HepG2 (cell line): ENCODE data around the gene NFATC2. TPM values are rescaled to one million over a fixed set of nuclear protein-coding genes. Genes with fewer than 3 reads are reported as not detected.
A peak's percentile ranks its signal among the peaks of the same experiment; 100 is the strongest.

Experiments used
- ARHGAP35 ChIP-seq: sonication (generic); formaldehyde crosslinking; IDR thresholded peaks from 2 replicates; pipeline ENCODE4 v1.9.0; 2022; ENCODE audit warnings: mild to moderate bottlenecking, inconsistent platforms, moderate library complexity, missing genetic modification reagents, borderline replicate concordance
- DR1 ChIP-seq: sonication (generic); formaldehyde crosslinking; IDR thresholded peaks from 2 replicates; pipeline ENCODE4 v1.8.0; 2021; ENCODE audit warnings: mild to moderate bottlenecking, missing genetic modification reagents, inconsistent platforms
- FOXA1 ChIP-seq, 2 experiments: fragments of 450-650 bp in 1 of 2; sonication (generic) in 1 of 2; formaldehyde crosslinking in 1 of 2; IDR thresholded peaks; 2 replicates each; pipeline versions ENCODE4 v1.4.0 to v1.6.1; 2016 to 2020; ENCODE audit warnings: missing genetic modification reagents in 1 of 2
- GABPA ChIP-seq, 2 experiments: IDR thresholded peaks; 2 replicates each; pipeline ENCODE4 v1.6.1; 2011 to 2016; ENCODE audit warnings: low read depth in 2 of 2, low read length in 1 of 2, missing biosample characterization in 1 of 2, missing genetic modification characterization in 1 of 2
- MTA1 ChIP-seq: sonication (generic); formaldehyde crosslinking; IDR thresholded peaks from 2 replicates; pipeline ENCODE4 v1.4.0; 2020; ENCODE audit warnings: missing genetic modification reagents, mild to moderate bottlenecking, borderline replicate concordance
- PAWR ChIP-seq: sonication (generic); formaldehyde crosslinking; IDR thresholded peaks from 2 replicates; pipeline ENCODE4 v1.4.0; 2020; ENCODE audit warnings: missing genetic modification reagents, mild to moderate bottlenecking, borderline replicate concordance
- TBP ChIP-seq: sonication (generic); formaldehyde crosslinking; IDR thresholded peaks from 2 replicates; pipeline ENCODE4 v1.5.0; 2020; ENCODE audit warnings: missing genetic modification reagents
- ZBTB1 ChIP-seq: sonication (generic); formaldehyde crosslinking; IDR thresholded peaks from 2 replicates; pipeline ENCODE4 v1.4.0; 2020; ENCODE audit warnings: missing genetic modification reagents, borderline replicate concordance
- ZIK1 ChIP-seq: sonication (generic); formaldehyde crosslinking; IDR thresholded peaks from 2 replicates; pipeline ENCODE4 v1.5.0; 2020; ENCODE audit warnings: mild to moderate bottlenecking, low read depth, missing genetic modification reagents, borderline replicate concordance
- ZNF251 ChIP-seq: sonication (generic); formaldehyde crosslinking; IDR thresholded peaks from 2 replicates; pipeline ENCODE4 v1.9.0; 2021; ENCODE audit warnings: mild to moderate bottlenecking, missing genetic modification reagents
- ZNF44 ChIP-seq: sonication (generic); formaldehyde crosslinking; IDR thresholded peaks from 2 replicates; pipeline ENCODE4 v1.5.1; 2020; ENCODE audit warnings: mild to moderate bottlenecking, missing genetic modification reagents
- ZNF546 ChIP-seq: sonication (generic); formaldehyde crosslinking; conservative IDR thresholded peaks from 2 replicates; pipeline ENCODE4 v1.8.1; 2023; ENCODE audit warnings: mild to moderate bottlenecking, missing genetic modification reagents
- ZNF577 ChIP-seq: sonication (generic); formaldehyde crosslinking; IDR thresholded peaks from 2 replicates; pipeline ENCODE4 v1.4.0; 2020; ENCODE audit warnings: mild to moderate bottlenecking, low read depth, missing genetic modification reagents, borderline replicate concordance
- ZSCAN30 ChIP-seq: sonication (generic); formaldehyde crosslinking; IDR thresholded peaks from 2 replicates; pipeline ENCODE4 v1.5.0; 2020; ENCODE audit warnings: mild to moderate bottlenecking, missing genetic modification reagents
- ZSCAN9 ChIP-seq: IDR thresholded peaks from 2 replicates; pipeline ENCODE4 v1.6.1; 2016; ENCODE audit warnings: borderline replicate concordance
- polyA plus RNA-seq, 8 experiments: library from polyadenylated mRNA; depleted of rRNA in 3 of 8; stranded (reverse) in 7 of 8; unstranded in 1 of 8; fragments of >200 nt; fragmentation: Illumina TruSeq in 4 of 8; extraction: Trizol in 4 of 8; gene quantifications; 2 replicates each; pipeline versions ENCODE4 v1.2.1 to v1.2.3, GENCODE V29; 2011 to 2016; ENCODE audit warnings: low read depth in 4 of 8, missing spikeins in 1 of 8, mixed read lengths in 1 of 8; ENCODE audit not compliant: insufficient read depth in 1 of 8
- total RNA-seq, 5 experiments: library from RNA; depleted of rRNA; stranded (reverse); fragments of >200 nt; fragmentation: Illumina TruSeq; extraction: Trizol; gene quantifications; 2 replicates each; pipeline ENCODE4 v1.2.3, GENCODE V29; 2016; ENCODE audit warnings: low read depth in 1 of 5
- TF ChIP-seq, protein P1 (sequence below): sonication (generic); formaldehyde crosslinking; IDR thresholded peaks from 2 replicates; pipeline ENCODE4 v1.8.0; 2022; ENCODE audit warnings: mild to moderate bottlenecking, missing genetic modification reagents
- TF ChIP-seq, protein P2 (sequence below): sonication (generic); formaldehyde crosslinking; IDR thresholded peaks from 2 replicates; pipeline ENCODE4 v1.5.1; 2020; ENCODE audit warnings: mild to moderate bottlenecking, missing genetic modification reagents, borderline replicate concordance
- TF ChIP-seq, protein P3 (sequence below), 2 experiments: sonication (generic) in 1 of 2; formaldehyde crosslinking in 1 of 2; IDR thresholded peaks; 2 replicates each; pipeline versions ENCODE4 v1.6.1 to v1.9.0; 2014 to 2022; ENCODE audit warnings: antibody characterized with exemption in 1 of 2, borderline replicate concordance in 1 of 2, inconsistent platforms in 1 of 2, low read depth in 1 of 2, missing genetic modification reagents in 1 of 2

The NFATC2 gene
- total and polyA plus RNA-seq, 2 of the 13 experiments (the other 11 are each of a cell fraction or from before 2014, with no cell fraction given) = 1.9 to 3.3 TPM

DNA sequence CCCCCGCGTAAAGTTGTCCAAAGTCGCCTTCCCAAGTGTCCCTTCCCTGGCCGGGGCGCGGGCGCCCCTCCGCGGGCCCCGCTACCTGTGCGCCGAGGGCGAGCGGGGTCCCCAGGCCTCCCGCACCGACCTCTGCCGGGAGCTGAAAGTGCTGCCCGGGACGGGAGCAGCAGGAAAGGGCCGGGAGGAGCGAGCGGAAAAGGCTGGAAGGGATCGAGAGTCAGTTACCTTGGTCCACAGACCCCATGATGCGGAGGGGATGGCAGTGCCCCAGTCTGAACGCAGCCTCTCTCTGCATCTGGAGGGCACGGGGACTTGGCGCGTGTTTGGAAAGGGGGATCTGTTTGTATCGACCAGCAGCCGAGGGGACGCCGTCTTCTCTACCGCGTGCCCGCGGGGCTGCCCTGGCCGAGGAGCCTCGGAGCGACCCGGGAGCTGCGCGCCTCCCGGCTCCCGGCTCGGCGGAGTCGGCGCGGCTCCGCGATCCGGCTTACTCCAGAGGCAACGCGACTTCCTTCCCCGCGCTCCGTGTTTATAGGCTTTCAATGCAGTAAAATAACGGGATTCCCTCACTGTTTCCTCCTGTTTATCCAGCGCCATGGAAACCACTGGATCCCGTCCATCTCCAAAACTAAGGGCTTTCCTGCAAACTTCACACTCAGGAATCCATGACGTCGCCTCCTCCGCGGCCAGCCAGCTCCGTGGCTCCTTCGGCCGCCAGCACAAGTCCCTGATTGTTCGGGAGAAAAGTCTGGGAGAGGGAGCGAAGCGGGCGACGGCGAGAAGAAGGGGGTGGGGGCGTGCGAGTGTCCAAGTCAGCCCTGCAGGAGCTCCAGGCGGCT, 20.0 kb upstream of the NFATC2 start (continued):
- TF ChIP-seq ZIK1 (CRISPR knock-in tag) (no peak), ZBTB1 (no peak), ZNF577 (CRISPR knock-in tag) (no peak), TBP (CRISPR knock-in tag) (no peak), ZSCAN9 (CRISPR knock-in tag) (no peak), FOXA1 (IDR thresholded peaks at IDR 0.05) (no peak), FOXA1 (CRISPR knock-in tag; IDR thresholded peaks at IDR 0.05) (no peak), ZSCAN30 (no peak), ARHGAP35 (CRISPR knock-in tag) (no peak; the same call in 1 of the 2 replicates), ZNF251 (CRISPR knock-in tag) (no peak), ZNF546 (CRISPR knock-in tag) (no peak), GABPA (IDR thresholded peaks at IDR 0.05; ENCODE audit: low read depth, low read length) (no peak), GABPA (CRISPR knock-in tag; IDR thresholded peaks at IDR 0.05; ENCODE audit: low read depth) (no peak), MTA1 (CRISPR knock-in tag) (peak; percentile 82), PAWR (CRISPR knock-in tag) (peak; percentile 59; the same call in 1 of the 2 replicates), ZNF44 (CRISPR knock-in tag) (no peak), DR1 (no peak)
- TF ChIP-seq, protein P1, sequence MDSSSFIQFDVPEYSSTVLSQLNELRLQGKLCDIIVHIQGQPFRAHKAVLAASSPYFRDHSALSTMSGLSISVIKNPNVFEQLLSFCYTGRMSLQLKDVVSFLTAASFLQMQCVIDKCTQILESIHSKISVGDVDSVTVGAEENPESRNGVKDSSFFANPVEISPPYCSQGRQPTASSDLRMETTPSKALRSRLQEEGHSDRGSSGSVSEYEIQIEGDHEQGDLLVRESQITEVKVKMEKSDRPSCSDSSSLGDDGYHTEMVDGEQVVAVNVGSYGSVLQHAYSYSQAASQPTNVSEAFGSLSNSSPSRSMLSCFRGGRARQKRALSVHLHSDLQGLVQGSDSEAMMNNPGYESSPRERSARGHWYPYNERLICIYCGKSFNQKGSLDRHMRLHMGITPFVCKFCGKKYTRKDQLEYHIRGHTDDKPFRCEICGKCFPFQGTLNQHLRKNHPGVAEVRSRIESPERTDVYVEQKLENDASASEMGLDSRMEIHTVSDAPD (CRISPR knock-in tag) = no peak
- TF ChIP-seq, protein P2, sequence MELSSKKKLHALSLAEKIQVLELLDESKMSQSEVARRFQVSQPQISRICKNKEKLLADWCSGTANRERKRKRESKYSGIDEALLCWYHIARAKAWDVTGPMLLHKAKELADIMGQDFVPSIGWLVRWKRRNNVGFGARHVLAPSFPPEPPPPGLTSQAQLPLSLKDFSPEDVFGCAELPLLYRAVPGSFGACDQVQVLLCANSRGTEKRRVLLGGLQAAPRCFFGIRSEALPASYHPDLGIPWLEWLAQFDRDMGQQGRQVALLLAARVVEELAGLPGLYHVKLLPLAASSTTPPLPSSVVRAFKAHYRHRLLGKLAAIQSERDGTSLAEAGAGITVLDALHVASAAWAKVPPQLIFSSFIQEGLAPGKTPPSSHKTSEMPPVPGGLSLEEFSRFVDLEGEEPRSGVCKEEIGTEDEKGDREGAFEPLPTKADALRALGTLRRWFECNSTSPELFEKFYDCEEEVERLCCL (CRISPR knock-in tag) = 0 out of 2 replicates have a peak, but pooled peaks have one; percentile 59
- TF ChIP-seq, protein P3, sequence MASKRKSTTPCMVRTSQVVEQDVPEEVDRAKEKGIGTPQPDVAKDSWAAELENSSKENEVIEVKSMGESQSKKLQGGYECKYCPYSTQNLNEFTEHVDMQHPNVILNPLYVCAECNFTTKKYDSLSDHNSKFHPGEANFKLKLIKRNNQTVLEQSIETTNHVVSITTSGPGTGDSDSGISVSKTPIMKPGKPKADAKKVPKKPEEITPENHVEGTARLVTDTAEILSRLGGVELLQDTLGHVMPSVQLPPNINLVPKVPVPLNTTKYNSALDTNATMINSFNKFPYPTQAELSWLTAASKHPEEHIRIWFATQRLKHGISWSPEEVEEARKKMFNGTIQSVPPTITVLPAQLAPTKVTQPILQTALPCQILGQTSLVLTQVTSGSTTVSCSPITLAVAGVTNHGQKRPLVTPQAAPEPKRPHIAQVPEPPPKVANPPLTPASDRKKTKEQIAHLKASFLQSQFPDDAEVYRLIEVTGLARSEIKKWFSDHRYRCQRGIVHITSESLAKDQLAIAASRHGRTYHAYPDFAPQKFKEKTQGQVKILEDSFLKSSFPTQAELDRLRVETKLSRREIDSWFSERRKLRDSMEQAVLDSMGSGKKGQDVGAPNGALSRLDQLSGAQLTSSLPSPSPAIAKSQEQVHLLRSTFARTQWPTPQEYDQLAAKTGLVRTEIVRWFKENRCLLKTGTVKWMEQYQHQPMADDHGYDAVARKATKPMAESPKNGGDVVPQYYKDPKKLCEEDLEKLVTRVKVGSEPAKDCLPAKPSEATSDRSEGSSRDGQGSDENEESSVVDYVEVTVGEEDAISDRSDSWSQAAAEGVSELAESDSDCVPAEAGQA (IDR thresholded peaks at IDR 0.05; ENCODE audit: low read depth) = no peak
- TF ChIP-seq, protein P3 (CRISPR knock-in tag; IDR thresholded peaks at IDR 0.05; ENCODE audit: borderline replicate concordance) = no peak
